Mucosa of rectum (tissue), 2 donors: ENCODE results near the gene RTN4RL1.

ENCODE experiments used
- H3K27ac ChIP-seq, 2 donors: one replicate each; pipeline ENCODE4 v1.7.0; 2013; ENCODE audit warnings: inconsistent platforms in 2 of 2, low read depth in 2 of 2, low read length in 2 of 2
- H3K27me3 ChIP-seq, 2 donors: one replicate each; pipeline ENCODE4 v1.7.0; 2013; ENCODE audit warnings: low read length in 2 of 2; ENCODE audit not compliant: control insufficient read depth in 2 of 2, insufficient read depth in 2 of 2
- H3K36me3 ChIP-seq, 2 donors: one replicate each; pipeline ENCODE4 v1.7.0; 2013; ENCODE audit warnings: low read length in 2 of 2; ENCODE audit not compliant: control insufficient read depth in 2 of 2, insufficient read depth in 2 of 2
- H3K4me1 ChIP-seq, 2 donors: one replicate each; pipeline ENCODE4 v1.7.0; 2013; ENCODE audit warnings: low read length in 2 of 2, mild to moderate bottlenecking in 1 of 2; ENCODE audit not compliant: control insufficient read depth in 2 of 2, insufficient read depth in 2 of 2
- H3K4me3 ChIP-seq, 2 donors: one replicate each; pipeline ENCODE4 v1.7.0; 2013; ENCODE audit warnings: low read length in 2 of 2
- H3K9ac ChIP-seq, 2 donors: one replicate each; pipeline ENCODE4 v1.7.0; 2013; ENCODE audit warnings: low read length in 2 of 2, low read depth in 1 of 2, mild to moderate bottlenecking in 1 of 2
- H3K9me3 ChIP-seq, 2 donors: one replicate each; pipeline ENCODE4 v1.7.0; 2013; ENCODE audit warnings: low read length in 2 of 2; ENCODE audit not compliant: control insufficient read depth in 2 of 2
- donor health status: healthy.
- donor health status: Normal muscosa, but diverticular disease.

The RTN4RL1 gene

GRCh38 chr17:1948517-1948825 is 76.7 kb downstream of the RTN4RL1 start:
- H3K9me3 ChIP-seq: no peaks in the 10 kb centered on the region
- no peak overlapping the region for H3K4me3 ChIP-seq
- H3K36me3 ChIP-seq: no peaks in the 10 kb centered on the region
- no peak overlapping the region for H3K9ac ChIP-seq
- H3K4me1 ChIP-seq: no peaks in the 10 kb centered on the region
- H3K27ac ChIP-seq: no peak overlapping the region
- H3K27me3 ChIP-seq: no peaks in the 10 kb centered on the region

DNA sequence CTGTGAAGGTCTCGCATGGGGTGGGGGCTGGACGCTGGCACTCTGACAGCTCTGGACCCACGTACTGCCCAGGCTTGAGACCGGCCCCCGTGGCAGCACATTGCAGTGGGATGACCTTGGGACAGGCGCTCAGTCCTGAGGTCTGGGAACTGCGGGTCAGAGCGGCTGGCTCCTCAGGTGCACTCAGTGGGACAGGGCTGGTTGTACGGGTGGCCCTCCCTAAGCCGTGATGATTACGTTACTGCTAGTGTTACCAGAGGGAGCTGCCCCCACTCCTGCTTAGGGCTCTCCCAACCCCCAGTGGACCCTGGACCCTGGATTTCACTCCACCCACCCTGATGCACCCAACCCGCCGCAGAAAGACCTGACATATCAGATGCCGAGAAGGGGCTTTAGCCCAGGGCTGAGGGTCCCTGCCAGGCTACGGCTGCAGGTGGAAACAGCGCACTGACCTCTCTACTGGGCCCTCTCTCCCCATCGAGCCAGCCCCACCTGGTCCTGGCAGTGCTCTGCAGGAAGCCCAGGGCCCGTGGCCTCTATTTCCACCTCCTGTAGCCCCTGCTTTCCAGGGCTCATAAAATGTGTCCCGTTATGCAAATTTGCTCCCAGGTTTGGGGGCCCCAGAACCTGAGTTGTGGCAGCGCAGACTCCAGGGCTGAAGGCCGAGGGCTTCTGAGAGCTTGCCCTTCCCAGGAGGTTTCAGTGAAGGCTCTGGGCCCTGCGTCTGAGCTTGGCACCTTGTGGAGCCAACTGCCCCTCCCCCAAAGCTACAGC is 77.2 kb downstream of the RTN4RL1 start:
- no peaks in the 10 kb centered on the region for H3K4me1 ChIP-seq
- no peak overlapping the region for H3K9ac ChIP-seq
- no peaks in the 10 kb centered on the region for H3K36me3 ChIP-seq
- H3K27me3 ChIP-seq: no peaks in the 10 kb centered on the region
- H3K9me3 ChIP-seq: no peaks in the 10 kb centered on the region
- H3K27ac ChIP-seq: no peak overlapping the region
- no peak overlapping the region for H3K4me3 ChIP-seq

GRCh38 chr17:1947229-1947742 is 77.8 kb downstream of the RTN4RL1 start:
- Histone ChIP-seq H3K4me1 (no peaks in the 10 kb centered on the region), H3K27ac (no peak overlapping the region), H3K9me3 (no peaks in the 10 kb centered on the region), H3K27me3 (no peaks in the 10 kb centered on the region), H3K36me3 (no peaks in the 10 kb centered on the region), H3K9ac (no peak overlapping the region), H3K4me3 (no peak overlapping the region)

DNA sequence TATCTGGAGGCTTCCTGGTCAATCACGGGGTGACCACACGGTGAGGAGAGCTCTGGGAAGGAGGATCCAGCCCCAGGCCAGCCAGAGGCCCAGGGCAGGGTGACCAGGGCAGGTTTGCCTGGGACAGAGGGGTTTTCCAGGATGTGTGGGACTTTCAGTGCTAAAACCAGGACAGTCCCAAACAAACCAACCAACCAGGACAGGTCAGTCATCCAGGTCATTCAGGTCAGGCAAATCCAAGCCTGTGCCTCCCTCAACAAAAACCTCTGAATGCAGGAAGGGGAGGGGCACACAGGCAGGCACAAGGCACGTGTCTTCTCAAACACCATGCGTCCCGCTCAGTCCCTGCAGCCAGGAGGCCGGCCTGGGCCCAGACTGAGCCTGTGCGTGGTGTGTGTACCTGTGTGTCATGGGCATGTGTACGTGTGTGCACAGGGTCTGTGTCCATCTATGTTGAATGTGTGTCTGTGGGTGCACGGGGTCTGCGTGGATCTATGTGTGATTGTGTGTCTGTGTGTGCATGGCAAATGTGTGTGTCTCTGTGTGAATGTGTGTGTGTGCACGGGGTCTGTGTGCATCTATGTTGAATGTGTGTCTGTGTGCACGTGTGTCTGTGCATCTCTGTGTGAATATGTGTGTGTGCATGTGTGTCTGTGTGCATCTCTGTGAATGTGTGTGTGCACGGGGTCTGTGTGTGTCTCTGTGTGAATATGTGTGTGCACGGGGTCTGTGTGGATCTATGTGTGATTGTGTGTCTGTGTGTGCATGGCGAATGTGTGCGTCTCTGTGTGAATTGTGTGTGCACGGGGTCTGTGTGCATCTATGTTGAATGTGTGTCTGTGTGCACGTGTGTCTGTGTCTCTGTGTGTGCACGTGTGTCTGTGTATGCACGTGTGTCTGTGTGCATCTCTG is 78.9 kb downstream of the RTN4RL1 start:
- no peaks in the 10 kb centered on the region for H3K4me1 ChIP-seq
- H3K9ac ChIP-seq: no peak overlapping the region
- H3K9me3 ChIP-seq: no peaks in the 10 kb centered on the region
- no peak overlapping the region for H3K27ac ChIP-seq
- H3K36me3 ChIP-seq: no peaks in the 10 kb centered on the region
- H3K27me3 ChIP-seq: no peaks in the 10 kb centered on the region
- no peak overlapping the region for H3K4me3 ChIP-seq

- Histone ChIP-seq H3K9ac (no peak overlapping the region), H3K27me3 (no peaks in the 10 kb centered on the region), H3K4me3 (no peak overlapping the region), H3K27ac (no peak overlapping the region), H3K36me3 (no peaks in the 10 kb centered on the region), H3K9me3 (no peaks in the 10 kb centered on the region), H3K4me1 (peaks cover under 1 to 1% of the 10 kb centered on the region in 2 donors)
Measured at GRCh38 chr17:1945621-1946020, 79.5 kb downstream of the RTN4RL1 start.

- Histone ChIP-seq H3K27ac (no peak overlapping the region), H3K36me3 (no peaks in the 10 kb centered on the region), H3K4me3 (no peak overlapping the region), H3K4me1 (peaks cover 3 to 6% of the 10 kb centered on the region in 2 donors), H3K9ac (no peak overlapping the region), H3K27me3 (peaks cover 0 to 3% of the 10 kb centered on the region in 2 donors), H3K9me3 (no peaks in the 10 kb centered on the region)
Measured at GRCh38 chr17:1943436-1943831, 81.7 kb downstream of the RTN4RL1 start.

DNA sequence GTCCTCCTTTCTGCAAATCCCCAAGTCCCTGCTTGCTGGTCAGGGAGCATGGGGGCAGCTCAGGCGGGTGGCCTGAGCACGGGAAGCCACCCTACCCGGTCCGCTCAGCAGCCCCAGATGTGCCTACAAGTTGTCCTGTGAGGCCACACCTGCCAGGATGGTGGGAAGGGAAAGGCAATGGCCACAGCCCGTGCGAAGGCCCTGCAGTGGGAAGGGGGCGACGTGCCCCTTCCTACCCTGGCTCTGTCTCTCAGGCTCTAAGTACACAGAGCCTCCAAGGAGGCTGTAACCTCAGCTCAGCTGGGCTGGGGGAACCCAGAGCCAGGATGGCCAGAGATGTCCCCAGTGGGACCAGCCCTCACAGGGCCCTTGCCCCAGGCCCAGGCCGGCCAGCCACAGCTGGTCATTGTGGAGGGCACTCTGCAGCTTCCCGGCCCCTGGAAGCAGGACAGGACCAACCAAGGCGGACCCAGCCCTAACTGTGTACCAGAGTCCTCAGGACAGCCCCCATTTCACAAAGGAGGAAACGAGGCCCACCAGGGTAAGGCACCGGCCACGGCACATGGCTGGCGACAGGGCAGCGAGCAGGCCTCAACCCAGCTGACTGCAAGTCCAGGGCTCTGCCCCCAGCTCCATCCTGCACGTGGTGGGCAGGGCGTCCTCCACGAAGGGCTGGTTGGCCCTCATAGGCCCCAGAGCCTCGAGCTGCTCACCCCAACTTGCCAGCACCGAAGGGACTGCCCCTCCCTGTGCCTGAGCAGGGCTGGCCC is 82.3 kb downstream of the RTN4RL1 start:
- Histone ChIP-seq H3K4me3 (no peak overlapping the region), H3K9me3 (no peaks in the 10 kb centered on the region), H3K9ac (no peak overlapping the region), H3K27ac (no peak overlapping the region), H3K4me1 (peaks cover 3 to 6% of the 10 kb centered on the region in 2 donors), H3K27me3 (peaks cover 0 to 3% of the 10 kb centered on the region in 2 donors), H3K36me3 (no peaks in the 10 kb centered on the region)

- H3K27ac ChIP-seq: no peak overlapping the region
- no peaks in the 10 kb centered on the region for H3K36me3 ChIP-seq
- no peak overlapping the region for H3K9ac ChIP-seq
- H3K4me1 ChIP-seq: peaks cover 3 to 6% of the 10 kb centered on the region in 2 donors
- no peak overlapping the region for H3K4me3 ChIP-seq
- peaks cover 0 to 3% of the 10 kb centered on the region in 2 donors for H3K27me3 ChIP-seq
- H3K9me3 ChIP-seq: no peaks in the 10 kb centered on the region
Measured at GRCh38 chr17:1942066-1942365, 83.1 kb downstream of the RTN4RL1 start.

GRCh38 chr17:1941272-1942065 is 83.7 kb downstream of the RTN4RL1 start:
- H3K9me3 ChIP-seq: no peaks in the 10 kb centered on the region
- H3K36me3 ChIP-seq: no peaks in the 10 kb centered on the region
- peaks cover 0 to 3% of the 10 kb centered on the region in 2 donors for H3K27me3 ChIP-seq
- H3K4me1 ChIP-seq: peaks cover 3 to 6% of the 10 kb centered on the region in 2 donors
- H3K27ac ChIP-seq: no peak overlapping the region
- H3K4me3 ChIP-seq: no peak overlapping the region
- no peak overlapping the region for H3K9ac ChIP-seq
